Measurements from ENCODE around the gene FERMT2. TPM values are rescaled to one million over a fixed set of nuclear protein-coding genes. Genes with fewer than 3 reads are reported as not detected.

The FERMT2 gene
- total and polyA plus RNA-seq, 2 donors from 2014 or later, result 46.2 to 78.2 TPM

DNA sequence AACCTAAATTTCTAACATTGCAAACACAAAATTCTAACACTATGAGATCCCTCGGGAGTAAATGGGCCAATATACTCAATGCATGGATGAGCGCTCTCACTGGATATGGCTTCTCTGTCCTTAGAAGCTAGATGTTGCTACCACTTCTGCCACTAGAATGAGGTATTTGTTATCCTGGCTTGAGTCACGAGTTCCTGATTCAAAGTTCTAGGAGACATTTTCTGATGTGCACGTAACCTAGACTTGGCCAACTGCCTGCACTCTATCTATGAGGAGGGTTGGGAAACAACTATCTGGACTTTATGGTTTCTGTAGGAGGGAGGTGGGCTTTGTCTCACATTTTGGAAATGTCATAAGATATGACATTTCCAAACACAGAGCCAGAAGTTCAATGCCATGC is 37.6 kb downstream of the FERMT2 start:
- Histone ChIP-seq H3K27ac (ENCODE audit: low read depth in 2 of 2, low read length in 2 of 2) (no peak overlapping the region), H3K36me3 (ENCODE audit: control insufficient read depth in 2 of 3, insufficient read depth in 3 of 3, low read length in 3 of 3) (peaks cover 2 to 11% (median 10%) of the 10 kb centered on the region in 3 donors), H3K27me3 (ENCODE audit: control insufficient read depth, insufficient read depth, low read length) (no peaks in the 10 kb centered on the region), H3K4me3 (ENCODE audit: low read length in 3 of 3) (no peak overlapping the region), H3K9me3 (ENCODE audit: control insufficient read depth in 2 of 3, insufficient read depth in 1 of 3, low read length in 3 of 3) (no peaks in the 10 kb centered on the region), H3K4me1 (ENCODE audit: control insufficient read depth in 2 of 3, insufficient read depth in 2 of 3, low read depth in 1 of 3, low read length in 3 of 3) (peaks cover 0 to 17% (median 8%) of the 10 kb centered on the region in 3 donors), H3K9ac (ENCODE audit: low read length in 3 of 3) (no peak overlapping the region)
- no peak for FAIRE-seq
- intact Hi-C loops (cut with DNase I), result no loop called here
- TF ChIP-seq, protein P1, sequence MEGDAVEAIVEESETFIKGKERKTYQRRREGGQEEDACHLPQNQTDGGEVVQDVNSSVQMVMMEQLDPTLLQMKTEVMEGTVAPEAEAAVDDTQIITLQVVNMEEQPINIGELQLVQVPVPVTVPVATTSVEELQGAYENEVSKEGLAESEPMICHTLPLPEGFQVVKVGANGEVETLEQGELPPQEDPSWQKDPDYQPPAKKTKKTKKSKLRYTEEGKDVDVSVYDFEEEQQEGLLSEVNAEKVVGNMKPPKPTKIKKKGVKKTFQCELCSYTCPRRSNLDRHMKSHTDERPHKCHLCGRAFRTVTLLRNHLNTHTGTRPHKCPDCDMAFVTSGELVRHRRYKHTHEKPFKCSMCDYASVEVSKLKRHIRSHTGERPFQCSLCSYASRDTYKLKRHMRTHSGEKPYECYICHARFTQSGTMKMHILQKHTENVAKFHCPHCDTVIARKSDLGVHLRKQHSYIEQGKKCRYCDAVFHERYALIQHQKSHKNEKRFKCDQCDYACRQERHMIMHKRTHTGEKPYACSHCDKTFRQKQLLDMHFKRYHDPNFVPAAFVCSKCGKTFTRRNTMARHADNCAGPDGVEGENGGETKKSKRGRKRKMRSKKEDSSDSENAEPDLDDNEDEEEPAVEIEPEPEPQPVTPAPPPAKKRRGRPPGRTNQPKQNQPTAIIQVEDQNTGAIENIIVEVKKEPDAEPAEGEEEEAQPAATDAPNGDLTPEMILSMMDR (IDR thresholded peaks at IDR 0.05; ENCODE audit: borderline replicate concordance, extremely low read depth, insufficient read depth), result no peak
- DNase-seq, result no peak

DNA sequence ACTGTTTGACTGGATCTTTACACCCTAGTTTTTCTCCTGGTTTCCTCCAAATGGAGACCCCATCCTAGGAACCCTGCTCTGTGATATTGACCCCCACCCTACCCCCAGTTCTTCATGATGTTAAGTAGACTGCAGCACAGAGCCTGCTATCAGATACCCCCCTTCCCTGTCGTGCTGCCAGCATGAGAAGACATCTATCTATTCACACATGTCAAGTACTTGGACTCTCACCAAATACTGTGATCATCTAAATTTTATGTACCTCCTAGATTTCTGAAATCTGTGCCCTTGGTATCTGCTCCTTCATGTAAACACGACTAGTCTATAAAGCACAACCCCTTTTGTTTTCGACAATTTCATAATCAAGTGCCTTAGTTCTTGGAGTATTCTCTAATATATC is 38.9 kb downstream of the FERMT2 start:
- Histone ChIP-seq H3K36me3 (ENCODE audit: control insufficient read depth in 2 of 3, insufficient read depth in 3 of 3, low read length in 3 of 3) (peaks cover 0 to 10% (median 7%) of the 10 kb centered on the region in 3 donors), H3K27ac (ENCODE audit: low read depth in 2 of 2, low read length in 2 of 2) (no peak overlapping the region)

GRCh38 chr14:52910572-52910971 is 40.3 kb downstream of the FERMT2 start:
- intact Hi-C loops (cut with DNase I), result no loop called here
- no peaks in the 10 kb centered on the region for H3K27me3 ChIP-seq (ENCODE audit: control insufficient read depth, insufficient read depth, low read length)
- FAIRE-seq (peak; percentile 38), DNase-seq (no peak)
- no peak overlapping the region for H3K4me3 ChIP-seq (ENCODE audit: low read length in 3 of 3)
- TF ChIP-seq, protein P1 (IDR thresholded peaks at IDR 0.05; ENCODE audit: borderline replicate concordance, extremely low read depth, insufficient read depth), result no peak
- peaks cover 0 to 6% (median 4%) of the 10 kb centered on the region in 3 donors for H3K36me3 ChIP-seq (ENCODE audit: control insufficient read depth in 2 of 3, insufficient read depth in 3 of 3, low read length in 3 of 3)
- H3K4me1 ChIP-seq (ENCODE audit: control insufficient read depth in 2 of 3, insufficient read depth in 2 of 3, low read depth in 1 of 3, low read length in 3 of 3), result peaks cover 0 to 20% (median 3%) of the 10 kb centered on the region in 3 donors
- no peaks in the 10 kb centered on the region for H3K9me3 ChIP-seq (ENCODE audit: control insufficient read depth in 2 of 3, insufficient read depth in 1 of 3, low read length in 3 of 3)
- no peak overlapping the region for H3K9ac ChIP-seq (ENCODE audit: low read length in 3 of 3)
- H3K27ac ChIP-seq (ENCODE audit: low read depth in 2 of 2, low read length in 2 of 2), result no peak overlapping the region

More for the DNA sequence above, 38.9 kb downstream of the FERMT2 start:
- Histone ChIP-seq H3K4me3 (ENCODE audit: low read length in 3 of 3) (no peak overlapping the region), H3K9ac (ENCODE audit: low read length in 3 of 3) (no peak overlapping the region), H3K4me1 (ENCODE audit: control insufficient read depth in 2 of 3, insufficient read depth in 2 of 3, low read depth in 1 of 3, low read length in 3 of 3) (peaks cover 0 to 13% (median 3%) of the 10 kb centered on the region in 3 donors), H3K9me3 (ENCODE audit: control insufficient read depth in 2 of 3, insufficient read depth in 1 of 3, low read length in 3 of 3) (no peaks in the 10 kb centered on the region), H3K27me3 (ENCODE audit: control insufficient read depth, insufficient read depth, low read length) (no peaks in the 10 kb centered on the region)
- DNase-seq, result no peak
- intact Hi-C loops (cut with DNase I), result no loop called here
- TF ChIP-seq, protein P1 (IDR thresholded peaks at IDR 0.05; ENCODE audit: borderline replicate concordance, extremely low read depth, insufficient read depth), result no peak
- no peak for FAIRE-seq

DNA sequence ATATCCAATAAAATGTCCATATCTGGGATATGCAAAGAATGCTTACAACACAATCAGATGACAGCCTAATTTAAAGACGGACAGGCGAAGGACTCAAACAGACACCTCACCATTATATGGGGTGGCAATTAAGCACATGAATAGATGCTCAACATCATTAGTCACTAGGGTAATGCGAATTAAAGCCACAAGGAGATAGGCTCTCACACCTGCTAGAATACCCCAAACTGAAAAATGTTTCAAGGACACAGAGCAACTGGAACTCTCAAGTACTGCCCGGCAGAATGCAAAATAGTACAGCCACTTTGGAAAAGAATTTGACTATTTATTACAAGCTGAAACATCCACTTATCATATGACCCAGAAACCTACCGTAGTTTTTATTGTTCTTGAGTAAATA is 42.9 kb downstream of the FERMT2 start:
- Histone ChIP-seq H3K4me3 (ENCODE audit: low read length in 3 of 3) (no peak overlapping the region), H3K27ac (ENCODE audit: low read depth in 2 of 2, low read length in 2 of 2) (no peak overlapping the region), H3K9me3 (ENCODE audit: control insufficient read depth in 2 of 3, insufficient read depth in 1 of 3, low read length in 3 of 3) (no peaks in the 10 kb centered on the region), H3K4me1 (ENCODE audit: control insufficient read depth in 2 of 3, insufficient read depth in 2 of 3, low read depth in 1 of 3, low read length in 3 of 3) (peaks cover 0 to 20% (median 3%) of the 10 kb centered on the region in 3 donors), H3K27me3 (ENCODE audit: control insufficient read depth, insufficient read depth, low read length) (no peaks in the 10 kb centered on the region), H3K9ac (ENCODE audit: low read length in 3 of 3) (no peak overlapping the region), H3K36me3 (ENCODE audit: control insufficient read depth in 2 of 3, insufficient read depth in 3 of 3, low read length in 3 of 3) (peaks cover 0 to 6% (median 0%) of the 10 kb centered on the region in 3 donors)
- TF ChIP-seq, protein P1 (IDR thresholded peaks at IDR 0.05; ENCODE audit: borderline replicate concordance, extremely low read depth, insufficient read depth), result no peak
- DNase-seq (no peak), FAIRE-seq (no peak)
- intact Hi-C loops (cut with DNase I), result no loop called here

All from kidney (tissue), 14 donors.